ENCODE data around the gene OGDHL.

DNA sequence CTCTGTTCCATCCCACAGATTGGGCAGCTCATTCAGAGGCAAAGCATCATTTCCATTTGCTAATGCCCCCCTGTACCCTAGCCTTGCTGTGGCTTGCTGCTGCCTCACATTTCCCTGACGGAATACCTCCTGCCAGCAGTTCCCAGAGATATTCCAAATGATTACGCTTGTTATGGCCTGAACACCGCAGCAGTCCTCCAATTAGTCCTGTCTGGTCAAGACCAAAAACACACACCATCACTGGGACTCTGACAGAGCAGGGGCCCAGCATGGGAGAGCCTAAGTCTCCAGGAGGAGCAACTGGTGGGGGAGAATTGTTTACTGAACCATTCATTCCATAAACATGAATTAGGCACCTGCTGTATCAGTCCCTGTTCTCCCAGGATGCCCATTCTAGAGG lies 6.1 kb downstream of the OGDHL start:
- no peak for TF ChIP-seq POLR2A (IDR thresholded peaks at IDR 0.05)
- TF ChIP-seq, protein P1, sequence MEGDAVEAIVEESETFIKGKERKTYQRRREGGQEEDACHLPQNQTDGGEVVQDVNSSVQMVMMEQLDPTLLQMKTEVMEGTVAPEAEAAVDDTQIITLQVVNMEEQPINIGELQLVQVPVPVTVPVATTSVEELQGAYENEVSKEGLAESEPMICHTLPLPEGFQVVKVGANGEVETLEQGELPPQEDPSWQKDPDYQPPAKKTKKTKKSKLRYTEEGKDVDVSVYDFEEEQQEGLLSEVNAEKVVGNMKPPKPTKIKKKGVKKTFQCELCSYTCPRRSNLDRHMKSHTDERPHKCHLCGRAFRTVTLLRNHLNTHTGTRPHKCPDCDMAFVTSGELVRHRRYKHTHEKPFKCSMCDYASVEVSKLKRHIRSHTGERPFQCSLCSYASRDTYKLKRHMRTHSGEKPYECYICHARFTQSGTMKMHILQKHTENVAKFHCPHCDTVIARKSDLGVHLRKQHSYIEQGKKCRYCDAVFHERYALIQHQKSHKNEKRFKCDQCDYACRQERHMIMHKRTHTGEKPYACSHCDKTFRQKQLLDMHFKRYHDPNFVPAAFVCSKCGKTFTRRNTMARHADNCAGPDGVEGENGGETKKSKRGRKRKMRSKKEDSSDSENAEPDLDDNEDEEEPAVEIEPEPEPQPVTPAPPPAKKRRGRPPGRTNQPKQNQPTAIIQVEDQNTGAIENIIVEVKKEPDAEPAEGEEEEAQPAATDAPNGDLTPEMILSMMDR (IDR thresholded peaks at IDR 0.05), result no peak

Data from stomach (tissue), 4 donors.